ENCODE results near the gene DLGAP4.

DNA sequence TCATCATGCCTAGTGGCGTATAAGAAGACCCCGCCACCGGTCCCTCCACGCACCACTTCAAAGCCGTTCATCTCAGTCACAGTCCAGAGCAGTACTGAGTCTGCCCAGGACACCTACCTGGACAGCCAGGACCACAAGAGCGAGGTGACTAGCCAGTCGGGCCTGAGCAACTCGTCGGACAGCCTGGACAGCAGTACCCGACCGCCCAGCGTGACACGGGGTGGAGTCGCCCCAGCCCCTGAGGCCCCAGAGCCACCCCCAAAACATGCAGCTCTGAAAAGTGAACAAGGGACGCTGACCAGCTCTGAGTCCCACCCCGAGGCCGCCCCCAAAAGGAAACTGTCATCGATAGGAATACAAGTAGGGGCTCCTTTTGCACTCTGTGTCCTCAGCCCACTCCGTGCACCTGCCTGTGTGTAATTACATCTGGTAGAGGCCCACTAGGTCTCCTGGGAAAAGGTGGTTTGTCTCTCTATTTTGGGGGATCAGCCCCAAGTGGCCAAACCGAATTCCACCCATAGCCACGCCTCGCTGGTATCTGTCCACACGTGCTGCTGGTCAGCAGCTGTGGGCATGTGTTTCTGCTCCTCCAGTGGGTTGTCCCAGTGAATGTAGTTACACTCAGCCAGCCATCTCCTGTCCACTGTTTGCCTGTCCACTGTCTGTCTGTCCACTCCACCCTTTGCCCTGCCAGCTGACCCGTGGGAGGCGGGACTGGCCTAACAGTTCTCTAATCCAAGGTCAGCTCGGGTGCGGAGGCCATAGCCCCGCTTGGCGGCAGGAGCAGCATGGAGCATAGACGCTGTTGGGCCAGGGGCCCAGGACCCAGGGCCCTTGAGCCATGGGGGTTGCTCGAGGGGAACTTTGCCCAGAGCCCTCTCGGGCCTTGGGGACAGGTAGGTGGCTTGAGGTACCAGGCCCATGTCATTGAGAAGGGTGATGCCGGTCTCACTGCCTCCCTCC lies 190.8 kb downstream of the DLGAP4 start:
- TF ChIP-seq, protein P1, sequence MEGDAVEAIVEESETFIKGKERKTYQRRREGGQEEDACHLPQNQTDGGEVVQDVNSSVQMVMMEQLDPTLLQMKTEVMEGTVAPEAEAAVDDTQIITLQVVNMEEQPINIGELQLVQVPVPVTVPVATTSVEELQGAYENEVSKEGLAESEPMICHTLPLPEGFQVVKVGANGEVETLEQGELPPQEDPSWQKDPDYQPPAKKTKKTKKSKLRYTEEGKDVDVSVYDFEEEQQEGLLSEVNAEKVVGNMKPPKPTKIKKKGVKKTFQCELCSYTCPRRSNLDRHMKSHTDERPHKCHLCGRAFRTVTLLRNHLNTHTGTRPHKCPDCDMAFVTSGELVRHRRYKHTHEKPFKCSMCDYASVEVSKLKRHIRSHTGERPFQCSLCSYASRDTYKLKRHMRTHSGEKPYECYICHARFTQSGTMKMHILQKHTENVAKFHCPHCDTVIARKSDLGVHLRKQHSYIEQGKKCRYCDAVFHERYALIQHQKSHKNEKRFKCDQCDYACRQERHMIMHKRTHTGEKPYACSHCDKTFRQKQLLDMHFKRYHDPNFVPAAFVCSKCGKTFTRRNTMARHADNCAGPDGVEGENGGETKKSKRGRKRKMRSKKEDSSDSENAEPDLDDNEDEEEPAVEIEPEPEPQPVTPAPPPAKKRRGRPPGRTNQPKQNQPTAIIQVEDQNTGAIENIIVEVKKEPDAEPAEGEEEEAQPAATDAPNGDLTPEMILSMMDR (IDR thresholded peaks at IDR 0.05 in 4 of 5, conservative IDR thresholded peaks at IDR 0.05 in 1 of 5): no peak
- TF ChIP-seq POLR2A (IDR thresholded peaks at IDR 0.05): no peak

Data from gastrocnemius medialis (tissue), 4 donors.